ENCODE data around the gene R3HDM2.

Gene R3HDM2

GRCh38 chr12:57237932-57238853 is 192.7 kb downstream of the R3HDM2 start:
- H2BK5ac ChIP-seq (ENCODE audit: low read depth, low read length, poor library complexity, severe bottlenecking), result no peak overlapping the region
- H2AK5ac ChIP-seq (ENCODE audit: low read length, severe bottlenecking), result no peak overlapping the region
- no peaks in the 10 kb centered on the region for H3K9me3 ChIP-seq (ENCODE audit: control insufficient read depth, low read length)
- H3K4me1 ChIP-seq (ENCODE audit: control insufficient read depth, insufficient read depth, low read depth, low read length), result peaks cover 48% of the 10 kb centered on the region
- H3K9ac ChIP-seq (ENCODE audit: low read length), result peak overlapping the region; percentile 69
- peak overlapping the region in 1 of 2 experiments; percentile 37 for H3K18ac ChIP-seq (ENCODE audit: low read depth in 1 of 2, low read length in 2 of 2)
- DNase-seq, result peak; percentile 38
- peaks cover 39 to 72% of the 10 kb centered on the region in 2 experiments for H3K27me3 ChIP-seq (ENCODE audit: control insufficient read depth in 1 of 2, insufficient read depth in 1 of 2, low read length in 2 of 2)
- H3K4ac ChIP-seq (ENCODE audit: low read depth in 1 of 2, low read length in 2 of 2), result no peak overlapping the region
- WGBS, result 2% methylated on average over 54 of the region's 63 CpGs
- H3K14ac ChIP-seq (ENCODE audit: low read length in 2 of 2), result no peak overlapping the region
- no peak overlapping the region for H2BK15ac ChIP-seq (ENCODE audit: low read depth, poor library complexity, severe bottlenecking)
- H2BK12ac ChIP-seq (ENCODE audit: low read length in 2 of 2), result no peak overlapping the region
- H3K79me1 ChIP-seq (replicated peaks; ENCODE audit: low read length, poor library complexity, severe bottlenecking), result peaks cover 4% of the 10 kb centered on the region
- H3K36me3 ChIP-seq (ENCODE audit: control insufficient read depth in 1 of 2, insufficient read depth in 2 of 2, low read depth in 1 of 2, low read length in 2 of 2), result peaks cover 18 to 33% of the 10 kb centered on the region in 2 experiments
- peak overlapping the region; percentile 21 for H2AFZ ChIP-seq (ENCODE audit: low read depth, low read length)
- peak overlapping the region; percentile 23 to 81 for H3K4me3 ChIP-seq (ENCODE audit: insufficient read depth in 1 of 2, low read depth in 1 of 2, low read length in 2 of 2)
- no peak overlapping the region for H2BK120ac ChIP-seq (ENCODE audit: low read depth, low read length)
- H3K27ac ChIP-seq (ENCODE audit: low read length, poor library complexity, severe bottlenecking), result no peak overlapping the region
- H3K4me2 ChIP-seq (ENCODE audit: low read length, poor library complexity, severe bottlenecking), result peak overlapping the region; percentile 84
- H3K23ac ChIP-seq (ENCODE audit: low read length in 2 of 2), result no peak overlapping the region
- no peak overlapping the region for H4K91ac ChIP-seq (ENCODE audit: low read length)
- peak overlapping the region; percentile 93 for H4K8ac ChIP-seq (ENCODE audit: low read length)

GRCh38 chr12:57237596-57237931 is 193.3 kb downstream of the R3HDM2 start:
- no peak overlapping the region for H4K91ac ChIP-seq (ENCODE audit: low read length)
- H3K18ac ChIP-seq (ENCODE audit: low read depth in 1 of 2, low read length in 2 of 2), result no peak overlapping the region
- no peak overlapping the region for H3K4me2 ChIP-seq (ENCODE audit: low read length, poor library complexity, severe bottlenecking)
- H2BK120ac ChIP-seq (ENCODE audit: low read depth, low read length), result no peak overlapping the region
- no peak overlapping the region for H3K4ac ChIP-seq (ENCODE audit: low read depth in 1 of 2, low read length in 2 of 2)
- peak overlapping the region in 1 of 2 experiments; percentile 70 for H3K23ac ChIP-seq (ENCODE audit: low read length in 2 of 2)
- no peak overlapping the region for H4K8ac ChIP-seq (ENCODE audit: low read length)
- peak overlapping the region; percentile 69 for H3K9ac ChIP-seq (ENCODE audit: low read length)
- peak overlapping the region in 1 of 2 experiments; percentile 81 for H3K4me3 ChIP-seq (ENCODE audit: insufficient read depth in 1 of 2, low read depth in 1 of 2, low read length in 2 of 2)
- H3K14ac ChIP-seq (ENCODE audit: low read length in 2 of 2), result no peak overlapping the region
- H2BK12ac ChIP-seq (ENCODE audit: low read length in 2 of 2), result no peak overlapping the region
- no peak overlapping the region for H2AFZ ChIP-seq (ENCODE audit: low read depth, low read length)
- WGBS, result 62% methylated on average over 4 of the region's 5 CpGs
- peaks cover 42% of the 10 kb centered on the region for H3K4me1 ChIP-seq (ENCODE audit: control insufficient read depth, insufficient read depth, low read depth, low read length)
- peaks cover 10% of the 10 kb centered on the region for H3K79me1 ChIP-seq (replicated peaks; ENCODE audit: low read length, poor library complexity, severe bottlenecking)
- no peak overlapping the region for H2BK5ac ChIP-seq (ENCODE audit: low read depth, low read length, poor library complexity, severe bottlenecking)
- no peak overlapping the region for H2AK5ac ChIP-seq (ENCODE audit: low read length, severe bottlenecking)
- peaks cover 34 to 66% of the 10 kb centered on the region in 2 experiments for H3K27me3 ChIP-seq (ENCODE audit: control insufficient read depth in 1 of 2, insufficient read depth in 1 of 2, low read length in 2 of 2)
- no peak for DNase-seq
- no peak overlapping the region for H2BK15ac ChIP-seq (ENCODE audit: low read depth, poor library complexity, severe bottlenecking)
- no peaks in the 10 kb centered on the region for H3K9me3 ChIP-seq (ENCODE audit: control insufficient read depth, low read length)
- no peak overlapping the region for H3K27ac ChIP-seq (ENCODE audit: low read length, poor library complexity, severe bottlenecking)
- H3K36me3 ChIP-seq (ENCODE audit: control insufficient read depth in 1 of 2, insufficient read depth in 2 of 2, low read depth in 1 of 2, low read length in 2 of 2), result peaks cover 24 to 39% of the 10 kb centered on the region in 2 experiments

DNA sequence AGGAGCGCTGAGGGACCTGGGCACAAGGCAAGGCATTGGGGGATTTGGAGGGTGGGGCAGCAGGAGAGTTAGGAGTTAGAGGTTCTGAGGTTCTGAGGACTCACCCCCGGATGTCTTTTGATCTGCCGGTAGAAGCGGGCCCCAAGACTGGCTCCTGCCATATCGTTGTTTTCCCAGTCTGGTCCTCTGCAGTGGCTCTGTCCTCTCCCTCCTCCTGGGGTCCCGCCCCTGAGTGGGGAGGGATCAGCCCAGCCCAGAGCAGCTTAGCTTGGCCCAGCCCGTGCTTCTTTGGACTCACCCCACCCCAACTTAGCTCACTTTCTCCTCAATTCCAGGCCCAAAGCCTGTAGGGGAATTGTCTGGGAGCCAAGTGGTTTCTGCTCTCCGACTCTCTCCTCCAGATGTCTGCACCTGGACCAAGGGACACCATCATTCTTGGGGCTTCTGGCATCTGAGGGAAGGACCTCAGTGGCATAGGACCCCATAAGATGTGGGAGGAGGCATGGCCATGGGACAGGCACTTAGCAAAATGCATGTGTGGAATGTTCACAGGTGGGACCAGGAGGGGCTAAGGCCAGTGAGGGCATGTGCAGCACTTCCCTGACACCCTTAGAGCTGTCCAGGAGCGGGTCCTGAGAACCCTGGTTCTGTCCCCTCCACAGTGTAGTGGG is 193.8 kb downstream of the R3HDM2 start:
- H4K91ac ChIP-seq (ENCODE audit: low read length), result no peak overlapping the region
- H3K18ac ChIP-seq (ENCODE audit: low read depth in 1 of 2, low read length in 2 of 2), result no peak overlapping the region
- H2AFZ ChIP-seq (ENCODE audit: low read depth, low read length), result no peak overlapping the region
- peak overlapping the region in 1 of 2 experiments; percentile 70 for H3K23ac ChIP-seq (ENCODE audit: low read length in 2 of 2)
- H3K36me3 ChIP-seq (ENCODE audit: control insufficient read depth in 1 of 2, insufficient read depth in 2 of 2, low read depth in 1 of 2, low read length in 2 of 2), result peaks cover 29 to 44% of the 10 kb centered on the region in 2 experiments
- H3K4me1 ChIP-seq (ENCODE audit: control insufficient read depth, insufficient read depth, low read depth, low read length), result peaks cover 38% of the 10 kb centered on the region
- H4K8ac ChIP-seq (ENCODE audit: low read length), result no peak overlapping the region
- H2BK12ac ChIP-seq (ENCODE audit: low read length in 2 of 2), result no peak overlapping the region
- no peak overlapping the region for H3K27ac ChIP-seq (ENCODE audit: low read length, poor library complexity, severe bottlenecking)
- no peak overlapping the region for H2BK15ac ChIP-seq (ENCODE audit: low read depth, poor library complexity, severe bottlenecking)
- no peak overlapping the region for H3K4me3 ChIP-seq (ENCODE audit: insufficient read depth in 1 of 2, low read depth in 1 of 2, low read length in 2 of 2)
- peaks cover 29 to 61% of the 10 kb centered on the region in 2 experiments for H3K27me3 ChIP-seq (ENCODE audit: control insufficient read depth in 1 of 2, insufficient read depth in 1 of 2, low read length in 2 of 2)
- no peak overlapping the region for H3K14ac ChIP-seq (ENCODE audit: low read length in 2 of 2)
- peak overlapping the region; percentile 14 for H3K9ac ChIP-seq (ENCODE audit: low read length)
- no peak overlapping the region for H3K4ac ChIP-seq (ENCODE audit: low read depth in 1 of 2, low read length in 2 of 2)
- no peaks in the 10 kb centered on the region for H3K9me3 ChIP-seq (ENCODE audit: control insufficient read depth, low read length)
- whole genome bisulfite sequencing, result 35% methylated on average over 7 of the region's 9 CpGs
- H3K4me2 ChIP-seq (ENCODE audit: low read length, poor library complexity, severe bottlenecking), result no peak overlapping the region
- H2AK5ac ChIP-seq (ENCODE audit: low read length, severe bottlenecking), result no peak overlapping the region
- DNase-seq, result peak; percentile 30
- peaks cover 15% of the 10 kb centered on the region for H3K79me1 ChIP-seq (replicated peaks; ENCODE audit: low read length, poor library complexity, severe bottlenecking)
- no peak overlapping the region for H2BK120ac ChIP-seq (ENCODE audit: low read depth, low read length)
- H2BK5ac ChIP-seq (ENCODE audit: low read depth, low read length, poor library complexity, severe bottlenecking), result no peak overlapping the region

Measured in mesenchymal stem cell (in vitro differentiated cells and primary cell).